A673 (cell line): Measurements from ENCODE around the gene DNAJC3. TPM values are rescaled to one million over a fixed set of nuclear protein-coding genes. Genes with fewer than 3 reads are reported as not detected.
"Not testable (repeated sequence)": the region's sequence is repeated elsewhere in the genome, so short reads cannot be mapped to it uniquely, and the experiment has no call there.

Experiments used
- BruUV-seq: library from RNA; stranded (reverse); fragments of 400-500 nt; replicated peaks from 2 replicates; lab custom pipeline; 2021; lab: Mats Ljungman, UMichigan
- CTCF ChIA-PET: fragments of 300-600 bp; sonication (Branson Sonifier 250); formaldehyde crosslinking; loops from one replicate; lab custom pipeline; 2022; ENCODE audit warnings: antibody characterized with exemption; lab: Charles Lee
- POLR2A ChIA-PET: fragments of 300-600 bp; sonication (Branson Sonifier 250); formaldehyde crosslinking; loops from one replicate; lab custom pipeline; 2022; ENCODE audit warnings: antibody characterized with exemption; ENCODE audit not compliant: low non-redundant PET; lab: Charles Lee
- DNase-seq: peaks from one replicate; pipeline ENCODE4 v3.0.0-alpha.2; 2015; ENCODE audit warnings: low spot score
- H3K27ac ChIP-seq: fragments of 200-600 bp; sonication (generic); 2 replicates; pipeline ENCODE4 v1.5.1; 2016; ENCODE audit warnings: mixed run types, low read depth, mild to moderate bottlenecking, mixed read lengths, antibody characterized with exemption, low read length; ENCODE audit not compliant: poor library complexity, severe bottlenecking
- H3K27me3 ChIP-seq: fragments of 200-600 bp; sonication (generic); replicated peaks from 2 replicates; pipeline ENCODE4 v1.6.1; 2017; ENCODE audit warnings: mixed run types, low read depth, mild to moderate bottlenecking, mixed read lengths, antibody characterized with exemption, low read length; ENCODE audit not compliant: insufficient read depth, poor library complexity
- H3K36me3 ChIP-seq: fragments of 200-600 bp; sonication (generic); 2 replicates; pipeline ENCODE4 v1.6.1; 2016; ENCODE audit warnings: mixed run types, mild to moderate bottlenecking, mixed read lengths, antibody characterized with exemption, low read length; ENCODE audit not compliant: insufficient read depth, poor library complexity, severe bottlenecking
- H3K4me1 ChIP-seq: fragments of 200-600 bp; sonication (generic); 2 replicates; pipeline ENCODE4 v1.6.1; 2017; ENCODE audit warnings: mixed run types, mild to moderate bottlenecking, mixed read lengths, antibody characterized with exemption, low read length; ENCODE audit not compliant: insufficient read depth, poor library complexity, severe bottlenecking
- H3K4me3 ChIP-seq: fragments of 200-600 bp; sonication (generic); 2 replicates; pipeline ENCODE4 v1.5.1; 2016; ENCODE audit warnings: low read depth, mixed run types, mild to moderate bottlenecking, mixed read lengths, low read length; ENCODE audit not compliant: poor library complexity, severe bottlenecking
- H3K9me3 ChIP-seq: fragments of 200-600 bp; sonication (generic); 2 replicates; pipeline ENCODE4 v1.6.1; 2016; ENCODE audit warnings: mixed run types, low read depth, mild to moderate bottlenecking, mixed read lengths, antibody characterized with exemption, low read length; ENCODE audit not compliant: poor library complexity, severe bottlenecking
- EZH2 ChIP-seq: fragments of 200-600 bp; sonication (generic); IDR thresholded peaks from 2 replicates; pipeline ENCODE4 v1.6.1; 2017; ENCODE audit warnings: borderline replicate concordance, low read depth, mild to moderate bottlenecking, mixed read lengths, antibody characterized with exemption, low read length; ENCODE audit not compliant: poor library complexity, severe bottlenecking
- intact Hi-C: fragments of 100-400 bp; cut with micrococcal nuclease; formaldehyde crosslinking; loops from one replicate; pipeline ENCODE4 v1.10.0; 2022; ENCODE audit not compliant: unreplicated experiment
- total RNA-seq: library from RNA; stranded (reverse); gene quantifications from 2 replicates; pipeline ENCODE4 v1.2.3, GENCODE V29; 2021
- TF ChIP-seq, protein P1 (sequence below): fragments of 300-800, 200-600 bp; sonication (generic); conservative IDR thresholded peaks from 2 replicates; pipeline ENCODE4 v1.5.1; 2017; ENCODE audit warnings: low read depth, mild to moderate bottlenecking, antibody characterized with exemption, low read length, moderate library complexity, mixed read lengths

Gene DNAJC3
- total RNA-seq, 1 experiment from 2014 or later, result 21.5 TPM

DNA sequence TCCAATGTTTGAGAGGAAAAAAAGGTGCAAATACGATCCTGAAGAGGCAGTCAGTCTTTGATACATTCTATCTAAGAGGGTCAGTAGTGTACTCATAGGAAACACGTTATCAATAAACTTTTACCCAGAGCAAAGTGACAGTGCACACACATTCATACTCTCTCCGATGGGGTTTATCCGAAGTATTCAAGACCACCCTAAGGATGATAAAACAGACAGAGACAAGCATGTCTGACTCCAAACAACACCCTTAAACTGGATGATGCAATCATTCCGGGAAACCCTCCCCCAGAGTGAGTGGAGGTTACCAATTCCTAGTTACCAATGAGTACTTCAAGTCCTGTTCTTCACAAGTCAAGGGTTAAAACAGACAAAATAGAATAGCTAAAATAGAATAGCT, 79.1 kb downstream of the DNAJC3 start:
- ChIA-PET CTCF (no interaction called here), POLR2A (no interaction called here)
- BruUV-seq, result no TSS peak
- Histone ChIP-seq H3K36me3 (no peaks in the 10 kb centered on the region), H3K4me3 (no peak overlapping the region), H3K4me1 (no peaks in the 10 kb centered on the region), H3K27me3 (no peaks in the 10 kb centered on the region), H3K27ac (peak overlapping the region; percentile 18), H3K9me3 (no peaks in the 10 kb centered on the region)
- no peak for DNase-seq
- TF ChIP-seq, protein P1, sequence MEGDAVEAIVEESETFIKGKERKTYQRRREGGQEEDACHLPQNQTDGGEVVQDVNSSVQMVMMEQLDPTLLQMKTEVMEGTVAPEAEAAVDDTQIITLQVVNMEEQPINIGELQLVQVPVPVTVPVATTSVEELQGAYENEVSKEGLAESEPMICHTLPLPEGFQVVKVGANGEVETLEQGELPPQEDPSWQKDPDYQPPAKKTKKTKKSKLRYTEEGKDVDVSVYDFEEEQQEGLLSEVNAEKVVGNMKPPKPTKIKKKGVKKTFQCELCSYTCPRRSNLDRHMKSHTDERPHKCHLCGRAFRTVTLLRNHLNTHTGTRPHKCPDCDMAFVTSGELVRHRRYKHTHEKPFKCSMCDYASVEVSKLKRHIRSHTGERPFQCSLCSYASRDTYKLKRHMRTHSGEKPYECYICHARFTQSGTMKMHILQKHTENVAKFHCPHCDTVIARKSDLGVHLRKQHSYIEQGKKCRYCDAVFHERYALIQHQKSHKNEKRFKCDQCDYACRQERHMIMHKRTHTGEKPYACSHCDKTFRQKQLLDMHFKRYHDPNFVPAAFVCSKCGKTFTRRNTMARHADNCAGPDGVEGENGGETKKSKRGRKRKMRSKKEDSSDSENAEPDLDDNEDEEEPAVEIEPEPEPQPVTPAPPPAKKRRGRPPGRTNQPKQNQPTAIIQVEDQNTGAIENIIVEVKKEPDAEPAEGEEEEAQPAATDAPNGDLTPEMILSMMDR, result no peak
- TF ChIP-seq EZH2, result no peak
- intact Hi-C loops, result no loop called here

DNA sequence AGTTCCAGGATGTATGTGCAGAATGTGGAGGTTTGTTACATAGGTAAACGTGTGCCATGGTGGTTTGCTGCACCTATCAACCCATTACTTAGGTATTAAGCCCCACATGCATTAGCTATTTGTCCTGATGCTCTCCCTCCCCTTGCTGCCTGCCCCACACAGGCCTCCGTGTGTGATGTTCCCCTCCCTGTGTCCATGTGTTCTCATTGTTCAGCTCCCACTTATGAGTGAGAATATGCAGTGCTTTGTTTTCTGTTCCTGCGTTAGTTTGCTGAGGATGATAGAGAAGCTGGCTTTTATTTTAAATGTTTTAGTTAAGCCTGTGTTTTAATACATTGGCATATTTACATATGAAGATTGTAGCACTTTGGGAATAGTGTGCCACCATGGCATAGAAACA, 85.7 kb downstream of the DNAJC3 start:
- H3K27ac ChIP-seq, H3K4me1 ChIP-seq, H3K4me3 ChIP-seq, H3K36me3 ChIP-seq, H3K27me3 ChIP-seq, CTCF ChIA-PET, POLR2A ChIA-PET, BruUV-seq, DNase-seq, intact Hi-C loops, H3K9me3 ChIP-seq: not testable (repeated sequence)

DNA sequence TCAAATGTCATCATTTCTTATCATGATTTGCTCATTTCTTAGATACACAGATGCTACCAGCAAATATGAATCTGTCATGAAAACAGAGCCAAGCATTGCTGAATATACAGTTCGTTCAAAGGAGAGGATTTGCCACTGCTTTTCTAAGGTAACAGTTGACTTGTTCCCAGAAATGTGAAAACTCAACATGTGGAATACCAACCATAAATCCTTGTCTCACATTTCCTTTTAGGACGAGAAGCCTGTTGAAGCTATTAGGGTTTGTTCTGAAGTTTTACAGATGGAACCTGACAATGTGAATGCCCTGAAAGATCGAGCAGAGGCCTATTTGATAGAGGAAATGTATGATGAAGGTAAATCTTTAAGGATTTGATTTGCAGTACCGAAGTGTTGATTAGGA, 86.7 kb downstream of the DNAJC3 start:
- Histone ChIP-seq H3K36me3 (no peaks in the 10 kb centered on the region), H3K27ac (no peak overlapping the region), H3K9me3 (no peaks in the 10 kb centered on the region), H3K27me3 (no peaks in the 10 kb centered on the region), H3K4me1 (no peaks in the 10 kb centered on the region), H3K4me3 (no peak overlapping the region)
- intact Hi-C loops, result no loop called here
- ChIA-PET CTCF (no interaction called here), POLR2A (no interaction called here)
- TF ChIP-seq, protein P1, result no peak
- TF ChIP-seq EZH2, result no peak
- no TSS peak for BruUV-seq
- no peak for DNase-seq

DNA sequence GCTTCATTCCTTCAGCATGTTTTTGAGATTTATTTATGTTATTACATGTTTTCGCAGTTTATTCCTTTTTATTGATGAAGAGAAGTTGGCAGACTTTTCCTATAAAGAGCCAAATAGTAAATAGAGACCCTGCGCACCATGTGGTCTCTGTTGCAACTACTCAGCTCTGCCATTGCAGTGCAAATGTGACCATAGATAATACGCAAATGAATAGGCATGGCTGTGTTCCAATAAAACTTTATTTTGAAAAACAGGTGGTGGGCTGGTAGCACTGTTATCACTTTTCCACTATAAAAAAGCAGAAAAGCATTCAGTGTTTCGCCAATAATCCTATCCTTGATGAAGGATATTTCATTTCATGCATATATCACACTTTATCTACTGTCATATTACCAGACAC, 95.0 kb downstream of the DNAJC3 start:
- no peak overlapping the region for H3K4me3 ChIP-seq
- H3K9me3 ChIP-seq, result no peaks in the 10 kb centered on the region
- CTCF ChIA-PET, result no interaction called here
- POLR2A ChIA-PET, result no interaction called here
- DNase-seq, result no peak
- no peaks in the 10 kb centered on the region for H3K36me3 ChIP-seq
- no peak overlapping the region for H3K27ac ChIP-seq
- intact Hi-C loops, result no loop called here
- no TSS peak for BruUV-seq
- TF ChIP-seq EZH2, result no peak
- TF ChIP-seq, protein P1, result no peak
- H3K27me3 ChIP-seq, result no peaks in the 10 kb centered on the region
- no peaks in the 10 kb centered on the region for H3K4me1 ChIP-seq
